Subcutaneous adipose tissue (tissue), 4 donors: ENCODE results near the gene CD53. TPM values are rescaled to one million over a fixed set of nuclear protein-coding genes. Genes with fewer than 3 reads are reported as not detected.

Experiments used
- total RNA-seq, 4 donors: library from RNA; depleted of rRNA; stranded (reverse); fragments of >200 nt; gene quantifications; one replicate each; pipeline ENCODE4 v1.1.0, GENCODE V29; 2016
- TF ChIP-seq, protein P1 (sequence below): fragments of 450-650 bp; IDR thresholded peaks from one replicate; pipeline ENCODE4 v1.5.1; 2016; ENCODE audit warnings: low read depth, mild to moderate bottlenecking, control low read depth, antibody characterized with exemption, moderate library complexity

The CD53 gene
- total RNA-seq, 4 donors from 2014 or later: 21.7 to 241 (median 72.5) TPM

DNA sequence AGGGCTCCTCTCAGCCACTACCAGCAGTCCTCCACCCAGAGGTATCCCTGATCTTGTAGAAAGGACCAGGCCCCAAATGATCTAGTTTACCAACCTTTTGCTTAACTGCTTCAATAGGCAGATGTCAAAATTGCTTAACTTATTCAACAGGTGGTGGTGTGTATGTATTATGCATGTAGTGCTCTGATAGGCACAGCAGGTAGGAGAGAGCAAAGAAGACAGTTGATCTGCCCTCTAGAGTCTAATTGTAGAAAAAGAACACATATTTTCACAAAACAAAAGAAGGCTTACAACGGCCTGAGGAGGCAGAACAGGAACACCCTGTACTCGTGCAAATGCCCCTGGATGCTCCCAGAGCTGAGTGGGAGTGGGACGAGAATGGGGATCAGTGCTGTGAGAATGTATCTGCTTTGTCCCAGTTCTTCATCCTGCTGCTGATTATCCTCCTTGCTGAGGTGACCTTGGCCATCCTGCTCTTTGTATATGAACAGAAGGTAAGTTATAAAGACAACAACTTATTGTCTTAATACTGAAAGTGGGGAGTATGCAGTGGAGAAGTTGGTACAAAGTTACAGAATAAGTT, 21.1 kb downstream of the CD53 start:
- TF ChIP-seq, protein P1, sequence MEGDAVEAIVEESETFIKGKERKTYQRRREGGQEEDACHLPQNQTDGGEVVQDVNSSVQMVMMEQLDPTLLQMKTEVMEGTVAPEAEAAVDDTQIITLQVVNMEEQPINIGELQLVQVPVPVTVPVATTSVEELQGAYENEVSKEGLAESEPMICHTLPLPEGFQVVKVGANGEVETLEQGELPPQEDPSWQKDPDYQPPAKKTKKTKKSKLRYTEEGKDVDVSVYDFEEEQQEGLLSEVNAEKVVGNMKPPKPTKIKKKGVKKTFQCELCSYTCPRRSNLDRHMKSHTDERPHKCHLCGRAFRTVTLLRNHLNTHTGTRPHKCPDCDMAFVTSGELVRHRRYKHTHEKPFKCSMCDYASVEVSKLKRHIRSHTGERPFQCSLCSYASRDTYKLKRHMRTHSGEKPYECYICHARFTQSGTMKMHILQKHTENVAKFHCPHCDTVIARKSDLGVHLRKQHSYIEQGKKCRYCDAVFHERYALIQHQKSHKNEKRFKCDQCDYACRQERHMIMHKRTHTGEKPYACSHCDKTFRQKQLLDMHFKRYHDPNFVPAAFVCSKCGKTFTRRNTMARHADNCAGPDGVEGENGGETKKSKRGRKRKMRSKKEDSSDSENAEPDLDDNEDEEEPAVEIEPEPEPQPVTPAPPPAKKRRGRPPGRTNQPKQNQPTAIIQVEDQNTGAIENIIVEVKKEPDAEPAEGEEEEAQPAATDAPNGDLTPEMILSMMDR: no peak

DNA sequence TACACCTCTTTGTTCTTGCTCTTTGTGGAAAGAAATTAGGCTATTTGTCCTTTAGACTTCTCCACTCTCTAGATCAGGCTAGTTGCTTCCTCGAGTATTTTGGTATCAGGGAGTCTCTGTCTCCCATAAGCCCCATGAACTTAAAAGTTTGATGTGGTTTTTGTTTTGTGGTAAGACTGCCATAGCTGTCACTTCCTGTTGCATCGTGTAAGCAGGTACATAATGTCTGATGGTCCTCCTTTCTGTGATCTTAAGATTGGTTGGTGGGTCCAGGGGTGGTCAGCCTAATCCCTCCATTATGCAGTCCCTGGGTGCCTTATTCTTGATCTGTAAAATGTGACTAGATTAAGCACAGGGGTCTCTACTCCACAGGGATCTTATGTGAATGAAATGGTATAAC, 23.1 kb downstream of the CD53 start:
- TF ChIP-seq, protein P1: no peak

DNA sequence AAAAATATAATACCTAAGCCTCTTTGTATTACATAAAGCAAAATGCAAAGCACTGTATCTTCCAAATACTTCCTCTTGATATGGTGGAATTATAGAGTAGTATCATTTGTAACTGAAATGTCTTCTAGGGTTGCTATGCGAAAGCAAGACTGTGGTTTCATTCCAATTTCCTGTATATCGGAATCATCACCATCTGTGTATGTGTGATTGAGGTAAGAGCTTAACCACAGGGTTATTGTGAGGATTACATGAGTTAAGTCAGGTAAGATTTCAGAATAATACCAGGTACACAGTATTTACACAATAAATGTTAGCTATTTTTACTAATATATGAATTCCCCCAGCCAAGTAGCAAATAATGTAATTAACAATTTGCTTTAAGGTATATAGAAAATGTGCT, 24.7 kb downstream of the CD53 start:
- TF ChIP-seq, protein P1: no peak

DNA sequence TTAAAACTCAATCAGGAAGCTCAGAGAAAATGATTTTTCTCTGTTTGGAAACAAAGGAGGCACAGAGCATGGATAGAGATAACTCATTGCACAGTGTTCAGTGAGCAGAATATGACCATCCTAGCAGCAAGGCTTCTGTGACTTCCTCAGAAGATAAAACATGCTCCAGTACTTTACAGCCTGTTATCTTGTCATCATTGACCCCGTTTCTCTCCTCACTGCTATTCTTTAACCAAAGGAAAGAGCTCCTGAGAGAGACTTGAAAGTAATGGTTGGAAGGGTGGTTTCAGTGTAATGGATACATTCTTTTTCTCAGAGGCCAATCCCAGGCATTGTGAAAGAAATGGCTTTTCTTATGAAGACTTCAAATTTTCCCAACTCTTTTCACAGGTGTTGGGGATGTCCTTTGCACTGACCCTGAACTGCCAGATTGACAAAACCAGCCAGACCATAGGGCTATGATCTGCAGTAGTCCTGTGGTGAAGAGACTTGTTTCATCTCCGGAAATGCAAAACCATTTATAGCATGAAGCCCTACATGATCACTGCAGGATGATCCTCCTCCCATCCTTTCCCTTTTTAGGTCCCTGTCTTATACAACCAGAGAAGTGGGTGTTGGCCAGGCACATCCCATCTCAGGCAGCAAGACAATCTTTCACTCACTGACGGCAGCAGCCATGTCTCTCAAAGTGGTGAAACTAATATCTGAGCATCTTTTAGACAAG, 25.9 kb downstream of the CD53 start:
- TF ChIP-seq, protein P1: no peak

DNA sequence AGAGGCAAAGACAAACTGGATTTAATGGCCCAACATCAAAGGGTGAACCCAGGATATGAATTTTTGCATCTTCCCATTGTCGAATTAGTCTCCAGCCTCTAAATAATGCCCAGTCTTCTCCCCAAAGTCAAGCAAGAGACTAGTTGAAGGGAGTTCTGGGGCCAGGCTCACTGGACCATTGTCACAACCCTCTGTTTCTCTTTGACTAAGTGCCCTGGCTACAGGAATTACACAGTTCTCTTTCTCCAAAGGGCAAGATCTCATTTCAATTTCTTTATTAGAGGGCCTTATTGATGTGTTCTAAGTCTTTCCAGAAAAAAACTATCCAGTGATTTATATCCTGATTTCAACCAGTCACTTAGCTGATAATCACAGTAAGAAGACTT, 26.5 kb downstream of the CD53 start:
- TF ChIP-seq, protein P1: no peak

DNA sequence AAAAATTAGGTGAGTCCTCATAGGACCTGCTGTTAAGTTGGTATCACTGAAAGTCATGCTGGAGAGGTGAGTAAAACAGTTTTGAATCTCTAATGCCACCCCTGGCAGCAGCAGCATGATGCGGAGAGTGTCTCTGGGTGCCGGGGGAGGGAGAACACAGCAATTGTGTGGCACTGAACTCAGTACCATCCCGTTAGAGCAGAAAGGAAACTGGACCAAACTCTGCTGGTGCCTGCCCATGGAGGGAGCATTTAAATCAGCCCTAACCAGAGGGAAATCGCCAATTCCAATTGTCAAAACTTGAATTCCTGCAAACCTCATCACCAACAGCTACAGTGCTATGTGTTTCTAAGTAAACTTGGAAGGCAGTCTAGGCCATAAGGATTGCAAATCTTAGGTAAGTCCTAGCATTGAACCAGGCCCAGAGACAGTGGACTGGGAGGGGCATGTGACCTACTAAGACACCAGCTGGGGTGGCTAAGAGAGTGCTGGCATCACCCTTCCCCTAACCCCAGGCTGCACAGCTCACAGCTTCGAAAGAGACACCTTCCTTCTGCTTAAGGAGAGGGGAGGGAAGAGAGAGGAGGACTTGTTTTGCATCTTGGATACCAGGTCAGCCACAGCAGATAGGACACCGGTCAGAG, 30.0 kb downstream of the CD53 start:
- TF ChIP-seq, protein P1: no peak

DNA sequence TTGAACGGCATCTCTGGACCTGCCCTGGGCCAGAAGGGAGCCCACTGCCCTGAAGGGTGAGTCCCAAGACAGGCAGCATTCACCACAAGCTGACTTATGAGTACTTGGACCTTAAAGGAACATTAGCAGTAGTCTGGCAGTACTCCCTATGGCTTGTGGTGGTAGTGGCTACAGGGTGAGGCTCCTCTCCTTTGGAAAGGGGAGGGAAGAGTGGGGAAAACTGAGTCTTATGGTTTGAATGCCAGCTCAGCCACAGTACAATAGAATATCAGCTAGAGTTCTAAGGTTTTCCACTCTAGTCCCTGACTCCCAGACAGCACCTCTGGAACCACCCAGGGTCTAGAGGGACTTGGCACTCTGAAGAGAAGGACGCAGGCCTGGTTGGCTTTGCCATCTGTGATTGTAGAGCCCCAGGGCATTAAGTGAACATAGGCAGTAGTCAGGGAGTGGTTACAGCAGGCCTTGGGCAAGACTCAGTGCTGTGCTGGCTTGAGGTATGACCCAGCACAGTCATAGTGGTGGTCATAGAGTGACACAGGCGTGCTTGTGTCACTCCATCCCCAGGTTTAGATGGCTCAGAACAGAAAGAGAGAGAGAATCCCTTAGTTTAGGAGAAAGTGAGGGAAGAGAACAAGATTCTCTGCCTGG, 31.0 kb downstream of the CD53 start:
- TF ChIP-seq, protein P1: no peak
